Mammary epithelial cell (primary cell): ENCODE measurements around the gene GM2A.

Source experiments
- CTCF ChIP-seq, 2 donors: IDR thresholded peaks in 1 of 2; conservative IDR thresholded peaks in 1 of 2; 2 replicates each; pipeline ENCODE4 v1.5.1; 2011 to 2012; ENCODE audit warnings: inconsistent platforms in 2 of 2, low read length in 2 of 2, mild to moderate bottlenecking in 2 of 2, control low read depth in 1 of 2, low read depth in 1 of 2; ENCODE audit not compliant: insufficient read depth in 1 of 2; ENCODE audit errors: extremely low read depth in 1 of 2
- EZH2 ChIP-seq: IDR thresholded peaks from 2 replicates; pipeline ENCODE4 v1.6.1; 2012; ENCODE audit warnings: low read length, inconsistent platforms, borderline replicate concordance

- TF ChIP-seq CTCF (conservative IDR thresholded peaks at IDR 0.05 in 1 of 2, IDR thresholded peaks at IDR 0.05 in 1 of 2; ENCODE audit: extremely low read depth in 1 of 2, insufficient read depth in 1 of 2, low read depth in 1 of 2, low read length in 2 of 2): no peak
- no peak for TF ChIP-seq EZH2
Measured at GRCh38 chr5:151234476-151235238, 18.3 kb upstream of the GM2A start.
